NCI-H1436 (cell line): ENCODE data around the gene DLG2.
A peak's percentile ranks its signal among the peaks of the same experiment; 100 is the strongest.
"Not testable (repeated sequence)": the region's sequence is repeated elsewhere in the genome, so short reads cannot be mapped to it uniquely, and the experiment has no call there.

Source experiments
- DNase-seq: peaks from one replicate; lab custom pipeline; 2025; lab: John Stamatoyannopoulos, UW

The DLG2 gene

DNA sequence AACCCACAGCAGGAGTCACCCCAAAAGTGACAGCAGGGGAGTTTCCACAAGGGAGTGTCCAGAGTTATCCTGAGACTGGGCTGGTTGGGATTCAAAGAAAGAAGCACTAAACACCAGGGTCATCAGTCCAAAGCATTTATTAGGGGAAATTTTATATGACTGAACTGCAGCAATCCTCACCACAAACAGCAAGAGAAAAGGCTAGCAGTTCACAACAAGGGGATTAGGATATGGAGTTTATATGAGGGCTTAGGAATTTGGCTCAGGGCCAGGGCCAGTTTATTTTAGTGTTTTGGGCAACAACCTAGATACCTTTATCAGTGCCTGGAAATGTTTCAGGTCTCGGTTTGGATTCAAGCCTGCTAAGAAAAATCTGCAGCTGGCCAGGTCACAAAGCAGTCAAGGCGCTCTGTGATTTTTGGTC lies 16.1 kb upstream of the DLG2 start:
- no peak for DNase-seq

- no peak for DNase-seq
These were observed 7.6 kb upstream of the DLG2 start for GRCh38 chr11:85634747-85635146.

DNA sequence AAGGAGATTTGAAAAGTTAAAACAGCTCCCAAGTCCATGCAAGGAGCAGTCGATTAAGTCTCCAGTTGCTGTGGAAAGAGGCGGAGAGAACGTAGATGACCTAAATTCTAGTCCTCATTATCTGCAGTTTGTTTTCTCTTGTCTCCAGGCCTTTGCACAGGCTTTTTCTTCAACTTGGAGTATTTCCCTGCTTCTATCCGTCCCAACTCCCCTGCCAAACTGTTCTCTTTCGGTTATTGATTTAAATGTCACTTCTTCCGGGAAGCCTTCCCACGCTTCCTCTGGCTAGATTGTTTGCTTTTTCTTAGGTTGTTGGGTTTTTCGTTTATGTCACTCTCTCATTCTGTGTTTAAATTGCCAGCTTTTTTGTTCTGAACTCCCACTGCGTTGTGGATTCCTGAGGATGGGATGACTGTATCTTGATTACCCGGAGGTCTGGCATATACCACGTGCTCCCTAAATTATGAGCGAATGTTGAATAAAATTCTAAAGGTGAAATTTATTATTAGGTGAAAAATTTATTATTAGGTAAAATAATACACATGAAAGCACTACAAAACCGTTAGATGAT lies 1.7 kb upstream of the DLG2 start:
- DNase-seq = no peak

GRCh38 chr11:85627998-85628770 lies 1.0 kb upstream of the DLG2 start, which contains the start of gene TMEM126B:
TMEM126B (plus strand) TSS chr11:85628593; CDS start chr11:85628608, 15 bp downstream.
- peak; percentile 97 for DNase-seq

DNA sequence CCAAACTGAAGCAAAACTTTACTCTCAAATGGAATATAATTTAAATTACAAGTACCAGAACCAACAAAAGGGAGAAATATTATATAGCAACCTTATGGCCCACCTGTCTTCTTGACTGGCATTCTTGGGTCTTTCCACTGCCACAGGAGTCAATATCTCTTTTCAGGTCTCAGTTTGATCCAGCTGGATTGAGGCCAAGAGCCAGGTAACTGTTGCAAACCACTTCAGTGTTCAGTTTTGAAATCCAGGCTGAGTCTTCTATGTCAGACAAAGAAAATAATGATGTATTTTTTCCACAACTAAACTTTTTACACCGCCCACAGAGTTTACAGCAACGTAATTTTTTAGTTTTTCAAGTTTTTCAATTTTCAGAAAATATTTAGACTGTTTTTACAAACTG lies 648 bp downstream of the DLG2 start:
- DNase-seq = no peak

- DNase-seq = no peak
These were observed 6.9 kb downstream of the DLG2 start for GRCh38 chr11:85620256-85620655.

- no peak for DNase-seq
These were observed 7.6 kb downstream of the DLG2 start for GRCh38 chr11:85619499-85619898.

- not testable (repeated sequence) for DNase-seq
These were observed 15.5 kb downstream of the DLG2 start for GRCh38 chr11:85611643-85612042.

DNA sequence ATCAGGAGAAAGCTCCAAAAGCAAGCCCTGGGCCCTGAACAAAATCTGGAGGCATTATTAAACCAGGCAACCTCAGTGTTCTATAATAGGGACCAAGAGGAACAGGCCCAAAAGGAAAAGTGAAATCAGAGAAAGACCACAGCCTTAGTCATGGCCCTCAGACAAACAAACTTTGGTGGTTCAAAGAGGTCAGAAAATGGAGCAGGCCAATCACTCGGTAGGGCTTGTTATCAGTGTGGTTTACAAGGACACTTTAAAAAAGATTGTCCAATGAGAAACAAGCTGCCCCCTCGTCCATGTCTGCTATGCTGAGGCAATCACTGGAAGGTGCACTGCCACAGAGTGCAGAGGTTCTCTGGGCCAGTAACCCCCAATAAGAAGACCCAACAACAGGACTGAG lies 17.9 kb downstream of the DLG2 start:
- not testable (repeated sequence) for DNase-seq

GRCh38 chr11:85608621-85609020 lies 18.5 kb downstream of the DLG2 start:
- not testable (repeated sequence) for DNase-seq

DNA sequence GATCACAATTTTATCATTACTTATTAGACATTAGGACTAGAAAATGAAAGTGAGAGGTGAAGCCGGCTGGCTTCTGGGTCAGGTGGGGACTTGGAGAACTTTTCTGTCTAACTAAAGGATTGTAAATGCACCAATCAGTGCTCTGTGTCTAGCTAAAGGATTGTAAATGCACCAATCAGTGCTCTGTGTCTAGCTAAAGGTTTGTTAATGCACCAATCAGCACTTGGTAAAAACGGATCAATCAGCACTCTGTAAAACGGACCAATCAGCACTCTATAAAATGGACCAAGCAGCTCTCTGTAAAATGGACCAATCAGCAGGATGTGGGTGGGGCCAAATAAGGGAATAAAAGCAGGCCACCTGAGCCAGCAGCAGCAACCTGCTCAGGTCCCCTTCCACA lies 20.9 kb downstream of the DLG2 start:
- DNase-seq = not testable (repeated sequence)

GRCh38 chr11:85603220-85603619 lies 23.9 kb downstream of the DLG2 start:
- DNase-seq = no peak

DNA sequence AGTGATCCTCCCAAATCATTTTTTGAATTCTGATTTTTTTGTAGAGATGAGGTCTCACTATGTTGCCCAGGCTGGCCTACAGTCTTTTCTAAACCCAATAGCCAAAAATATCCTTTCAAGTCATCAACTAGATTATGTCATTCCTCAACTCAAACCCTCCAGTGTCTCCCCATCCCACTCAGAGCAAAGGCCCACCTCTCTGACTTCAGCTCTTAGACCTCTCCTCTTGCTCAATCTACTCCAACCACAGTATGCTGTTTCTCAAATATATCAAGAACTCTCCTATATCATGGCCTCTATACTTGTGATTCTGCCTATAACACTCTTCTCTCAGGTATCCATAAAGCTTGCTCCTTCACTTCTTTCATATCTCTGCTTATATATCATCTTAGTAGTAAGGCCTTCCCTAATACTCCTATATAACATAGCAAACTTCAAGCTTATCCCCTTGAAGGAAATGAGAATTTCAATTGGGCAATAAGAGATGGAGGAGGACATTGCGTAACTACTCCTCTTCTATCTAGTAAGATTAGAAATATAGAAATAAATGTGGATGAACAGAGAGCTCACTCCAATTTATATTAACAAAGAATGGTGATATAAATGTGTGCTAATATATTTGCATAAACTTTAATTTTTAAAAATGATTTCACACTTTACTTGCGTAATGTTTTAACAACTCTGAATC lies 24.5 kb downstream of the DLG2 start:
- DNase-seq = no peak

- DNase-seq = no peak
These were observed 28.1 kb downstream of the DLG2 start for GRCh38 chr11:85599083-85599482.

DNA sequence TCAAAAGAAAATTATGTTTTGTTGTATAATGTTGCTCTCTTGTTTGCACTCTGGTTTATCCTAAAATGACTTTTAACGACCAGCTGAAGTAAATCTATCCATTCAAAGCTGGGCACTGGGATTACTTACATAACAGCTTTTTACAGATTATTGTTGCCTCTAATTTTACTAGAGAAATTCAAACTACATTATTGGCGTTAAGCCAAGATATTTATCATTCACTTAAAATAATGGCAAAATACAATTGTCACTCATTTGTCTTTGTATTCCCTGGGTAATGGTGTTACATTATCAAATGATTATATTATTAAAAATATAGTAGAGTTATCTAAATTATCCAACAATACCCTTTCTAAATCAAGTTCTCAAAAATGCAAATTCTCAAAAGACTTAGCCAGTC lies 30.3 kb downstream of the DLG2 start:
- no peak for DNase-seq

DNA sequence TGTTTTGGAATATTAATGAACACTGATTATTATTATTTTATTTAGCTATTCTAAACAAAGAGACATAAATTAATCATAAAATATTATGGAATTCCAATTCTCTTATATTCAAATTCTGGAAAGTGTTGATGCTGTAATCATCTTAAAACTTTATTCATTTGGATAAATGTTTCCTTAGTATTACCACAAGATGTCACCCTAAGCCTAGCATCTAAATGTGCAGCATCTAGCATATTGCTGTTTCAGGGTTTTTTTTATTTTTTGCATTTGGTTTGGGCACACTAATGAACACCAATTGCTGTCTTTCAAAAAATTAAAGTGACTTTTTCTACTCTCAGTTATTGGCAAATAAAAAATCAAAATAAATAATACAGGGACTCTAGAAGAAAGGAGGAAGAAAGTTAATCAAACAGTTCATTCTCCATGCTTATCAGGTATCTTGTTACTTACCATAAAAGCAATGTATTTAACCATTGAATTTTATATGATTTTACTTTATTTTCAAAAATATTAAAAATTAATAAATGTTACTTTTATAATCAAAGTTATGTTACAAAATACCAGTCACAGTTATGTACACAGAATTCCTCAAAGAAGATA lies 31.8 kb downstream of the DLG2 start:
- DNase-seq = peak; percentile 24

- peak; percentile 45 for DNase-seq
These were observed 36.2 kb downstream of the DLG2 start for GRCh38 chr11:85590848-85591483.

GRCh38 chr11:85589373-85589772 lies 37.8 kb downstream of the DLG2 start:
- no peak for DNase-seq

GRCh38 chr11:85582111-85582510 lies 45.0 kb downstream of the DLG2 start:
- no peak for DNase-seq

GRCh38 chr11:85575388-85575787 lies 51.8 kb downstream of the DLG2 start:
- DNase-seq = no peak

DNA sequence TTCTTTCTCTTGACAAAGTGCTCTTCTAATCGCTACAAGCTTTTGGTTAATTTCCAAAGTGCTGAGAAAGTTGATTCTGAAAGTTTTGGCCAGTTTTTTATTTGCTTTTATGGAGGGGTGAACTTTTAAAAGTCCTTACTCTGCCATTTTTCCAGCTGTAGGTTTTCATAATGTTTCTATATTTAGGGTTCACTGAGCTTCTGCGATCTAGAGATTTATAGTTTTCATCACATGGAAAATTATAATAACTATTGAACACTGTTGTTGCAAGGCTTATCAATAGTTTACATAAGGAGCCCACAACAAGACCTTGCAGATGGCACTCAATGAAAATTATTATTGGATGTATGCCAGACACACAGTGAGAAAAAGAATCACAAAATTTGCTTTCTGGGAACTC lies 55.1 kb downstream of the DLG2 start:
- no peak for DNase-seq

- DNase-seq = no peak
These were observed 57.6 kb downstream of the DLG2 start for GRCh38 chr11:85569525-85569924.
